ENCODE data around the gene ZNF37A. TPM values are rescaled to one million over a fixed set of nuclear protein-coding genes. Genes with fewer than 3 reads are reported as not detected.
"Not testable (repeated sequence)": the region's sequence is repeated elsewhere in the genome, so short reads cannot be mapped to it uniquely, and the experiment has no call there.

The ZNF37A gene
- polyA plus RNA-seq, 1 of the 3 experiments (the other 2 are of a cell fraction): 5.4 TPM

- H3K9me3 ChIP-seq: no peaks in the 10 kb centered on the region
- CTCF ChIA-PET: no interaction called here
These were observed 17.4 kb upstream of the ZNF37A start for GRCh38 chr10:38076687-38077086.

DNA sequence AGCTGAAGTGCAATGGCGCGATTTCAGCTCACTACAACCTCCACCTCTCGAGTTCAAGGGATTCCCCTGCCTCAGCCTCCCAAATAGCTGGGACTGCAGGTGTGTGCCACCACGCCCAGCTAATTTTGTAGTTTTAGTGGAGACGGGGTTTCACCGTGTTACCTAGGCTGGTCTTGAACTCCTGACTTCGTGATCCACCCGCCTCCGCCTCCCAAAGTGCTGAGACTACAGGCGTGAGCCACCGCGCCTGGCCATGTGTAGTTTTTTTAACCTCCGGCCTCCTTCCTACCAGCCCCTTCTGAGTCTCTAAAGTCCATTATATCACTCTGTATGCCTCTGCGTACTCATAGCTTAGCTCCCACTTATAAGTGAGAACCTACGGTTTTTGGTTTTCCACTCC is 819 bp upstream of the ZNF37A start:
- WGBS (ENCODE audit: low lambda C conversion rate): 92% methylated on average over 15 of the region's 15 CpGs

More at GRCh38 chr10:38076687-38077086, 17.4 kb upstream of the ZNF37A start:
- 0 out of 2 replicates have a peak, but pooled peaks cover 4% of the 10 kb centered on the region for H3K9me2 ChIP-seq
- H3K27ac ChIP-seq (ENCODE audit: low read depth in 2 of 2, low read length in 1 of 2): no peak overlapping the region
- H3K4me1 ChIP-seq (ENCODE audit: control insufficient read depth in 1 of 2, insufficient read depth in 2 of 2, low read depth in 1 of 2, low read length in 1 of 2): no peaks in the 10 kb centered on the region
- H3K27me3 ChIP-seq (ENCODE audit: insufficient read depth): no peaks in the 10 kb centered on the region
- no peak for TF ChIP-seq NRF1 (IDR thresholded peaks at IDR 0.05; ENCODE audit: low read depth, low read length)
- TF ChIP-seq GABPA (IDR thresholded peaks at IDR 0.05; ENCODE audit: low read depth): no peak
- TF ChIP-seq RXRA (IDR thresholded peaks at IDR 0.05; ENCODE audit: borderline replicate concordance, low read depth): no peak
- TF ChIP-seq YY1 (IDR thresholded peaks at IDR 0.05; ENCODE audit: low read depth): no peak
- no peak for TF ChIP-seq CHD2 (IDR thresholded peaks at IDR 0.05; ENCODE audit: low read length, partially characterized antibody)
- no peak for TF ChIP-seq TCF12 (IDR thresholded peaks at IDR 0.05)
- TF ChIP-seq, protein P1, sequence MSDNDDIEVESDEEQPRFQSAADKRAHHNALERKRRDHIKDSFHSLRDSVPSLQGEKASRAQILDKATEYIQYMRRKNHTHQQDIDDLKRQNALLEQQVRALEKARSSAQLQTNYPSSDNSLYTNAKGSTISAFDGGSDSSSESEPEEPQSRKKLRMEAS (IDR thresholded peaks at IDR 0.05; ENCODE audit: low read depth): no peak
- no peak for TF ChIP-seq TEAD4 (IDR thresholded peaks at IDR 0.05; ENCODE audit: borderline replicate concordance, insufficient read depth)
- TF ChIP-seq ZBTB33 (IDR thresholded peaks at IDR 0.05; ENCODE audit: borderline replicate concordance, low read depth): no peak
- no peak for TF ChIP-seq RAD21 (IDR thresholded peaks at IDR 0.05; ENCODE audit: low read length)
- TF ChIP-seq JUND (IDR thresholded peaks at IDR 0.05): no peak
- TF ChIP-seq GATA2 (CRISPR knock-in tag; IDR thresholded peaks at IDR 0.05): no peak
- no peak for DNase-seq
- H3K4me3 ChIP-seq (ENCODE audit: low read depth in 2 of 2, low read length in 1 of 2): no peak overlapping the region
- H4K20me1 ChIP-seq (ENCODE audit: insufficient read depth): no peaks in the 10 kb centered on the region
- no peak overlapping the region for H3K9ac ChIP-seq
- H3F3A ChIP-seq (replicated peaks; ENCODE audit: insufficient read depth): no peaks in the 10 kb centered on the region
- no peaks in the 10 kb centered on the region for H3K79me2 ChIP-seq (ENCODE audit: insufficient read depth)
- H3K4me2 ChIP-seq: no peak overlapping the region
- WGBS (ENCODE audit: low lambda C conversion rate): 6% methylated on average over 2 of the region's 2 CpGs
- no peak overlapping the region for H2AFZ ChIP-seq (ENCODE audit: low read depth)
- no peaks in the 10 kb centered on the region for H3K36me3 ChIP-seq (replicated peaks in 1 of 2; ENCODE audit: control insufficient read depth in 1 of 2, insufficient read depth in 2 of 2, low read length in 1 of 2)
- POLR2A ChIA-PET: no interaction called here

More for the DNA sequence above, 819 bp upstream of the ZNF37A start:
- not testable (repeated sequence) for H3K4me1 ChIP-seq (ENCODE audit: control insufficient read depth in 1 of 2, insufficient read depth in 2 of 2, low read depth in 1 of 2, low read length in 1 of 2); H4K20me1 ChIP-seq (ENCODE audit: insufficient read depth); H3K27ac ChIP-seq (ENCODE audit: low read depth in 2 of 2, low read length in 1 of 2); DNase-seq; H3K9ac ChIP-seq; H3K27me3 ChIP-seq (ENCODE audit: insufficient read depth); H3K9me3 ChIP-seq; H3K4me3 ChIP-seq (ENCODE audit: low read depth in 2 of 2, low read length in 1 of 2); H3F3A ChIP-seq (replicated peaks; ENCODE audit: insufficient read depth); H3K9me2 ChIP-seq
- ChIA-PET POLR2A (interaction anchor here (1.0 kb wide), 1 partner anchor 83 kb away, joined by 6 read pairs; the partner anchor contains the start of gene ZNF33A), CTCF (interaction anchor here (1.0 kb wide), 1 partner anchor 117 kb away, joined by 6 read pairs; the partner anchor contains the start of gene ZNF25)
- Histone ChIP-seq H3K36me3 (replicated peaks in 1 of 2; ENCODE audit: control insufficient read depth in 1 of 2, insufficient read depth in 2 of 2, low read length in 1 of 2) (peaks cover 20 to 23% of the 10 kb centered on the region in 2 experiments), H2AFZ (ENCODE audit: low read depth) (peak overlapping the region; percentile 96; the same call in 1 of the 2 replicates), H3K79me2 (ENCODE audit: insufficient read depth) (peaks cover 13% of the 10 kb centered on the region), H3K4me2 (peak overlapping the region; percentile 94)

Data from SK-N-SH (cell line).